Duodenal mucosa (tissue), 2 donors: ENCODE data around the gene RNF112.

Experiments
- H3K27ac ChIP-seq: one replicate; pipeline ENCODE4 v1.7.0; 2013; ENCODE audit warnings: low read depth, low read length
- H3K27me3 ChIP-seq, 2 donors: one replicate each; pipeline ENCODE4 v1.7.0; 2013; ENCODE audit warnings: low read length in 2 of 2, control low read depth in 1 of 2; ENCODE audit not compliant: insufficient read depth in 2 of 2, control insufficient read depth in 1 of 2
- H3K36me3 ChIP-seq, 2 donors: one replicate each; pipeline ENCODE4 v1.7.0; 2013; ENCODE audit warnings: low read length in 2 of 2, control low read depth in 1 of 2; ENCODE audit not compliant: insufficient read depth in 2 of 2, control insufficient read depth in 1 of 2
- H3K4me1 ChIP-seq, 2 donors: one replicate each; pipeline ENCODE4 v1.7.0; 2013; ENCODE audit warnings: low read length in 2 of 2, control low read depth in 1 of 2; ENCODE audit not compliant: insufficient read depth in 2 of 2, control insufficient read depth in 1 of 2
- H3K4me3 ChIP-seq, 2 donors: one replicate each; pipeline ENCODE4 v1.7.0; 2013; ENCODE audit warnings: low read length in 2 of 2, low read depth in 1 of 2
- H3K9ac ChIP-seq, 2 donors: one replicate each; pipeline ENCODE4 v1.7.0; 2013; ENCODE audit warnings: low read length in 2 of 2, low read depth in 1 of 2
- H3K9me3 ChIP-seq, 2 donors: one replicate each; pipeline ENCODE4 v1.7.0; 2013; ENCODE audit warnings: low read length in 2 of 2, control low read depth in 1 of 2; ENCODE audit not compliant: control insufficient read depth in 1 of 2

Gene RNF112

DNA sequence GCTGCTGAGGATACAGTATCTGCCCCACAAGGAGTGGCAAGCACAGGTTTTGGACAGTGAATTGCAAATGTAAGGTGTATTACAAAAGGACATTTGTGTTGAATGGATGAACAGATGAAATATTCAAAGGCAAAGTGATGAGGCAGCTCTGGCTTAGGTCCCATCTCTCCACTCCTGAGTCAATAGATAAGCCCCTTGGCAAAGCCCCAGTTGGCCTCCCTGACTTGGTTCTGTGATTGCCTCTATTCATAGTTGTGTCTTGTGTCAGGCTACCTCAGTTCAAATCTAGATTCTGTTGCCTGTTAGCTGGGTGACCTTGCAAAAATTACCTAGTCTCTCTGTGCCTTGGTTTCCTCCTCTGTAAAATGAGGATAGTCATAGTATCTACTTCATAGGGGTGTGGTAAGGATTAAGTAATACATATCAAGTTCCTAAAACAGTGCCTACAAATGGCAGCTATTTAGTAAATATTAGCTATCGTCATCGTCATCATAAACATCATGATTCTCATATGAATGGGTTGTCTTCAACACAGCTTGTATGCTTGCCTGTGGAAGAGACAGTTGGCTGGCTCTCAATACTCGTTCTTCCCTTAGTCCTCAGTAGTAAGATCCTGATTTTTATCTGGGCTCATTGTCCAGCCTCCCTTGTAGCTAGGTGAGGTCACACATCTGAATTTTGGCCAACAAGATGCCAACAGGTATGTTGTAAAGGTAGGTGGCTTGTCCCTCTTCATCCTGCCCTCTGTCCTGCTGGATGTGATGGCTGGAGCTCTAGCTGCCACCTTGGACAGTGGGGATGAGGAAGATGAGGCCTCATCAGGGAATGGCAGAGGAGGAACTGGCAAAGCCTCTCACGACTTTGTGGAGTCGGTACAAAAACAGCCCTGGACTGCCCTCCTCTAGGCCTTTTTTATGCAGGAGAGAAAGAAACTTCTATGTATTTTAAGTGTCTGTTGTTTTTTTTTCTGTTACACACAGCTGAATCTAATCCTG lies 21.9 kb upstream of the RNF112 start:
- H3K36me3 ChIP-seq, result peaks cover 1 to 12% of the 10 kb centered on the region in 2 donors
- no peak overlapping the region for H3K4me3 ChIP-seq
- no peak overlapping the region for H3K27ac ChIP-seq
- peaks cover 32 to 37% of the 10 kb centered on the region in 2 donors for H3K4me1 ChIP-seq
- no peaks in the 10 kb centered on the region for H3K9me3 ChIP-seq
- no peak overlapping the region for H3K9ac ChIP-seq
- H3K27me3 ChIP-seq, result no peaks in the 10 kb centered on the region

DNA sequence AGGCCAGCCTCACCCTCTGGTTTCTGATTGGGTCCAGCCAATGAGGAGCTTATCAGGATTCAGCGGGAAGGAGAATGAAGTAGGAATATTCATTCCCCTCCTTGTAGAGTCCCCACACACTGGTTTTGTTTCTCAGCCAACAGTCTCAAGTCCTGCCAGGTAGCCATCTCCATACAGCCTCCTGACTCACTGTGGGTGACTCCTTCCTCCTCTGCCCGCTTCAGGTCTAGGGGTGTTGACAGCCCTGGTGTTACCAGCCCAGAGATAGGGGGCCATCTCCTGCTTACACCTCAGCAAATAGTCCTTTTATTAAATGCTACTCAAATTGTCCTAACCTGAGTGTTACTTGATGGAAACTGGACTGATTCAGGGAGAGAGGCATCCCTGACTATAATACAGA lies 20.1 kb upstream of the RNF112 start:
- Histone ChIP-seq H3K27ac (no peak overlapping the region), H3K9ac (no peak overlapping the region), H3K4me3 (no peak overlapping the region), H3K27me3 (no peaks in the 10 kb centered on the region), H3K4me1 (peaks cover 20 to 21% of the 10 kb centered on the region in 2 donors), H3K36me3 (no peaks in the 10 kb centered on the region), H3K9me3 (no peaks in the 10 kb centered on the region)

DNA sequence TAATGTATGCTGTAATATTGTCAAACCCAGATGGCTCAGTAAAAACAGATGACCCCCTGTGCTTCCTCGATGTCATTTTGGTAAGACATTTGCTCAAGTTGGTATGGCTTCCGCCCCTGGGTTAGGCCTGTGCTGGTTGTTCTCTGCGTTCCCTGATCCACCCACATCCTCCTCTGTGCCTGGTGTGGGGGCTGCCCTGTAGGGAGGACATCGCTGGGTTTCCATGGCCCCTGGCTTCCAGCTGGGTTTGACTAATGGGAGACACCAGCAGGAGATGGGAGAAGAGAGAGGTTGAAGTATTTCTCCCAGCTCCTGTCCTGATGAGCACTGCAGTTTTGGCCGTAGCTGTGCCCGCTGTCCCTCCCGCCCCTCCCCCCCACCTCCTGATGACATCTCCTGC lies 19.6 kb upstream of the RNF112 start:
- peaks cover 16 to 20% of the 10 kb centered on the region in 2 donors for H3K4me1 ChIP-seq
- no peaks in the 10 kb centered on the region for H3K36me3 ChIP-seq
- H3K27me3 ChIP-seq, result no peaks in the 10 kb centered on the region
- no peak overlapping the region for H3K9ac ChIP-seq
- H3K9me3 ChIP-seq, result no peaks in the 10 kb centered on the region
- H3K27ac ChIP-seq, result no peak overlapping the region
- H3K4me3 ChIP-seq, result no peak overlapping the region

DNA sequence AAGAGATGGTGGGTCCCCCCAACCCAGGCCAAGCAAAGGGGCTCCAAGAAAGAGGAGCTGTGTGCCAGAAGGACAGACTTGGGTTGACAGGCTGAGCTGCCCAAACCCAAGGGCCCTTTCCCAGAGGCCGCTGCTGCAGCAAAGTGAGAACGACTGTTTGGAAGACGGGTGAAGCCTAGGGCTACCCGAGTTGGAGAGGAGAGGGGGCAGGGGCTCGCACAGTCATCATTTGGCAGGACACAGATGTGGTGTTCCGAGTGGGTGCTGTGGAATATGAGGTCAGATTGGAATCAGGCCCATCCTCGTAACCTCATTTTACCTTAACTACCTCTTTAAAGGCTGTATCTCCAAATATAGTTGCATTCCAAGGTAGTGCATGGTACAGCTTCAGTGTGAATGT lies 18.7 kb upstream of the RNF112 start:
- no peak overlapping the region for H3K4me3 ChIP-seq
- H3K36me3 ChIP-seq, result no peaks in the 10 kb centered on the region
- no peaks in the 10 kb centered on the region for H3K27me3 ChIP-seq
- no peaks in the 10 kb centered on the region for H3K9me3 ChIP-seq
- peaks cover 10 to 19% of the 10 kb centered on the region in 2 donors for H3K4me1 ChIP-seq
- H3K9ac ChIP-seq, result no peak overlapping the region
- no peak overlapping the region for H3K27ac ChIP-seq

DNA sequence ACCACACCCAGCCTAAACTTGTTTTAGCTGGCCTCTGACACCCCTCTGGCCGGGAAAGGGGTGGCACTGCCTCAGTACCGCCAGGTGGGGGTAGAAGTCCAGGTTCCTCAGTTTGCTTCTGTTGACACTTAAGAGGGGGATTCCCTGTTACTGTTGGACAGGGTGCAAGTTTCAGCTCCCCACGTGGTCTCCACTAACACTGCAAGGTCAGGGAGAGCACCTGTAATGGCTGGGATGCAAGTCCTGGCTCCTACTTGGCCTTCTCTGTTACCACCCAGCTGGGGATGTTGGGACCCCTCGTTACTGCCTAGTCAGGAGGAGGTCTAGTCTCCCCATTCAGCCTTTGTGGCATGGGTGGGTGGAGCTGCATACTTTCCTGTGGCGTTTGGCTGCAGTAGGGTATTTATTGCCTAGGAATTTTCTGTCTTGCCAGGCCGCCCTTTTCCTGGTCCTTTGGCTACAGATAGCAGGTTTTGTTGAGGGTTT lies 13.4 kb upstream of the RNF112 start:
- Histone ChIP-seq H3K9me3 (no peaks in the 10 kb centered on the region), H3K36me3 (no peaks in the 10 kb centered on the region), H3K27me3 (no peaks in the 10 kb centered on the region), H3K9ac (no peak overlapping the region), H3K27ac (no peak overlapping the region), H3K4me1 (peaks cover 24 to 27% of the 10 kb centered on the region in 2 donors), H3K4me3 (no peak overlapping the region)

DNA sequence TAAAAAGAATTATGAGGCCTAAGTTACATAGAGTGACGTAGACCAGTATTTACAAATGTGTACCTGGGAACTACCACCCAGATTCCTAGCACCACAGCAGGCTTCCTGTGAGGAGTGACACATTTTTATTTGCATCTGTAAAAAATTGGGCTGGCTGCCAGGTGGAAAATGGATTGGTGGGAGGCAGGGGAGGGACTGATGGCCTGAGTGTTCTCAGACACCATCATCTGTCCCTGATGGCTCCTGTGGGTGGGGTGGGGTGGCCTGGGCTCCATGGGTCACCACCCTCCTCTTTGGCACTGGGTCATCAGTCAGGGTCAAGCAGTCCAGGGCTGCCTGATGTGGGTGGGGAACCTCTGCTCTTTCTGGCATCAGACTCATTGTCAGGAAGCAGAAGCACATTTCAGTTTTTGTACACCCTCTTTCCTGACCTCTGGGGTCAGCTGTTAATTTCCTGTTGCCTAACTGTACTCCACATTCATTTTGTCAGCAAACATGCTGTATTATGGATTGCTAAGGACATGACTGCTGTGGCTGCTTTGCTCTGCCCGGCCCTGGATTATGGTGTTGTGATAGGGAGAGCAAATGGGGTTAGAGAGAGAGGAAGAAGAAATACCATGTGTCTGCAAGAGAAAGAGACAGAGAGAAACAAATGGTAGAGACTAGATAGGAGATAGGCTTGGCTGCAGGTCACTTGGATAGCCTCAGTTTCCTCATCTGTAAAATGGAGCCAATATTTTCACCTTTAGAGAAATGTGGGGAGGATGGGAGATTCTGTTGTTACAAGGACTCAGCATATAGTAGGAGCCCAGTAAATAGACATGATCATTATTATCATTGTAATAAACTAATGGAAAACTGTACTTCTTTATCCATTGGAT lies 12.5 kb upstream of the RNF112 start:
- no peak overlapping the region for H3K4me3 ChIP-seq
- no peak overlapping the region for H3K9ac ChIP-seq
- H3K9me3 ChIP-seq, result no peaks in the 10 kb centered on the region
- H3K27ac ChIP-seq, result no peak overlapping the region
- H3K4me1 ChIP-seq, result peaks cover 24 to 27% of the 10 kb centered on the region in 2 donors
- H3K27me3 ChIP-seq, result no peaks in the 10 kb centered on the region
- H3K36me3 ChIP-seq, result no peaks in the 10 kb centered on the region

DNA sequence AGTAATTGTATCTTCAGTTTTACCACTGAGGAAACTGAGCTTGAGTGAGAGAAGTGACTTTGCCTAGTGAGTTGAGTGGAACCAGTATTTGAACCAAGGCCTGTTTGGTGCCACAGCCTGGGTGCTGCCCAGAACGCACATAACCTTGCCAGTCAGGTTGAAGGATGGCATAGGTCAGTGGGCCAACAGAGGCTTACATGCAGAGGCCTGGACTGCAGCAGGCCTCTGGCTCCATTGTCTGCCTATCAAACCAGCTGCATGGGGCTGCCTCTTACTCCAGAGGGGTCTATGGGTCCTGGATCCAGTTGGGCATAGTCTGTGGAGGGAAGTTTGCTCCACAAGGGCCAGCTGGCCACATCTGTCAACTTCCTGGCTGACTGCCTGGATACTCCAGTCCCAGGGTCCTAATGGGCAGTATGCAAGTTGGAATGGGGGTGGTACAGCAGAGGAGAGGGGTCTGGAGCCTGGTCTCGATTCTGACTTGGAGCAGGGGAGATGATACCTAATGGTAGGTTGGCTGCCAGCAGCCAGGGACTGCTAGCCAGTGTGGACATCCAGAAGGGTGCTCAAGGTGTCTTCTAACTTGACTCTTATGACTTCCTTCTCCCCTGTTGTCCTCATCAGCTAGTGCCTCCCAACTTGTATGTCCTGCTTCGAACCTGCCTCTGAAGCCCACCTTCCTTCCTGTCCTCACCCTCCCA lies 11.1 kb upstream of the RNF112 start:
- H3K27me3 ChIP-seq, result no peaks in the 10 kb centered on the region
- H3K9ac ChIP-seq, result no peak overlapping the region
- H3K4me3 ChIP-seq, result no peak overlapping the region
- H3K27ac ChIP-seq, result no peak overlapping the region
- no peaks in the 10 kb centered on the region for H3K36me3 ChIP-seq
- no peaks in the 10 kb centered on the region for H3K9me3 ChIP-seq
- H3K4me1 ChIP-seq, result peaks cover 24 to 27% of the 10 kb centered on the region in 2 donors

DNA sequence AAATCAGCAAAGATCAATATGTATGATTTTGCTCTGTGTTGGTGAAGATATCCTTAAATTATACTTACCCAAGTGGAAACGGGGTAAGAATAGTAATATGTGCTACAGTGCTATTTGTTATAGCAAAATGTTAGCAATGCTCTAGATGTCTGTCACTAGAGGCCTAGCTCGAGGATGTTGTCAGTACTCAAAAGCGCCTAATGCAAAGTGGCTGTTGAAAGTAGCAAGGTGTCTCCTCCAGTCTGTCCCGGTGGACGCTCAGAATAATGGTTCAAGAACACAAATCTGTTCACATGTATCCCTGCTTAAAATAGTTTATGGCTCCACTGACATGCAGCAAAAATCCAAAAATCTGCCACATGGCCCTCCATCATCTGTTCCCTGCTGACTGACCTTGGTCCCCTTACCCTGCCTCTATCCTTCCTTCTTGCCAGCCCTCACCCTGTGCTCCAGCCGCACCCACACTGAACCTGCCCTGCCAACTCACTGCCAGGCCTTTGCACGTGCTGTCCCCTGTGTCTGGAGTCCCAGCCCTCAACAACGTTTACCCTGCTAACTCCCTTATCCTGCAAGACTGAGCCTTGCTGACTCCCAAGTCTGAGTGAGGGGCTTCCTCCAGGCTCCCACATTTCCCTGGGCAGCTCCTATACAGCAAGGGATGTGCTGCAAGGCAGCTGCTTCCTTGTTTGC lies 9.6 kb upstream of the RNF112 start:
- Histone ChIP-seq H3K4me3 (no peak overlapping the region), H3K4me1 (peaks cover 24 to 27% of the 10 kb centered on the region in 2 donors), H3K9me3 (no peaks in the 10 kb centered on the region), H3K27ac (no peak overlapping the region), H3K36me3 (no peaks in the 10 kb centered on the region), H3K27me3 (no peaks in the 10 kb centered on the region), H3K9ac (no peak overlapping the region)

DNA sequence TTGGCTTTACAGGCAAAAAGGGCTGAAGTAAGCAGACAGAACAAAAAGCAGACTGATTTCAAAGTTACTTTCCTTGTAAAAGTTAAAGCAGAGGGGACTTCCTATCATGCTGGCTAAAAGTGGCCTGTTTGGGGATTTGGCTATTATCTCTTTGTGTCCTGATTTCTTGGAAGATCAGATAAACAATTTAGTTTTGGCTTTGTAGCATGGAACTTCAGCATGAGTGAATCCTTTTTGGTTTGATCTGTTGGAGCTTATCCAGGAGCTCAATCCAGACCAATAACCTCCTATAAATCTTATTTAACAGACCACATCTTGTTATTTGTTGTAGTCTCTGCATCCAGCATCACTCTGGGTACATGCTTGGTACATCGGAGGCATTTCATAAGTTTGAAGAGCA lies 8.9 kb upstream of the RNF112 start:
- Histone ChIP-seq H3K9me3 (no peaks in the 10 kb centered on the region), H3K4me3 (no peak overlapping the region), H3K36me3 (no peaks in the 10 kb centered on the region), H3K27ac (no peak overlapping the region), H3K4me1 (peaks cover 24 to 27% of the 10 kb centered on the region in 2 donors), H3K9ac (no peak overlapping the region), H3K27me3 (no peaks in the 10 kb centered on the region)
